SK-N-SH treated with all-trans-retinoic acid at 6 μM for 48 hours (cell line): Measurements from ENCODE around the gene MRGPRX2.

Source experiments
- ATAC-seq: fragments of 200-7000 bp; cut with Tn5 transposase; 3 replicates; pipeline ENCODE4 v1.9.1; 2020; ENCODE audit warnings: mild to moderate bottlenecking, moderate library complexity
- CREB5 ChIP-seq: fragments of 250-450 bp; sonication (Bioruptor Pico); IDR thresholded peaks from 2 replicates; pipeline ENCODE4 v1.5.1; 2020; ENCODE audit warnings: low read depth, mild to moderate bottlenecking, moderate library complexity
- CSDC2 ChIP-seq: fragments of 250-450 bp; sonication (Bioruptor Pico); IDR thresholded peaks from 2 replicates; pipeline ENCODE4 v1.5.0; 2020; ENCODE audit warnings: mild to moderate bottlenecking, moderate library complexity
- CSRNP3 ChIP-seq: fragments of 250-450 bp; sonication (Bioruptor Pico); IDR thresholded peaks from 2 replicates; pipeline ENCODE4 v1.5.1; 2021; ENCODE audit warnings: mild to moderate bottlenecking, moderate library complexity
- ESRRG ChIP-seq: fragments of 250-450 bp; sonication (Bioruptor Pico); IDR thresholded peaks from 2 replicates; pipeline ENCODE4 v1.6.1; 2021; ENCODE audit warnings: mild to moderate bottlenecking
- GLIS3 ChIP-seq: fragments of 250-450 bp; sonication (Bioruptor Pico); IDR thresholded peaks from 2 replicates; pipeline ENCODE4 v1.5.0; 2020; ENCODE audit warnings: mild to moderate bottlenecking, moderate library complexity
- ISL1 ChIP-seq: fragments of 250-450 bp; sonication (Bioruptor Pico); IDR thresholded peaks from 2 replicates; pipeline ENCODE4 v2.1.2; 2022; ENCODE audit warnings: mild to moderate bottlenecking, moderate library complexity
- POU6F1 ChIP-seq: fragments of 250-450 bp; sonication (Bioruptor Pico); IDR thresholded peaks from 2 replicates; pipeline ENCODE4 v1.8.0; 2021; ENCODE audit warnings: low read depth, mild to moderate bottlenecking, moderate library complexity, borderline replicate concordance
- PPARA ChIP-seq: fragments of 250-450 bp; sonication (Bioruptor Pico); IDR thresholded peaks from 2 replicates; pipeline ENCODE4 v1.5.0; 2020; ENCODE audit warnings: mild to moderate bottlenecking, borderline replicate concordance
- RARB ChIP-seq: fragments of 250-450 bp; sonication (Bioruptor Pico); IDR thresholded peaks from 2 replicates; pipeline ENCODE4 v1.8.0; 2021; ENCODE audit warnings: mild to moderate bottlenecking, moderate library complexity
- SNAI2 ChIP-seq: fragments of 250-450 bp; sonication (Bioruptor Pico); IDR thresholded peaks from 2 replicates; pipeline ENCODE4 v1.5.0; 2020; ENCODE audit warnings: mild to moderate bottlenecking, moderate library complexity
- TCF4 ChIP-seq: fragments of 250-450 bp; sonication (Bioruptor Pico); IDR thresholded peaks from 2 replicates; pipeline ENCODE4 v1.8.0; 2021; ENCODE audit warnings: mild to moderate bottlenecking, moderate library complexity, borderline replicate concordance
- TOX ChIP-seq: fragments of 250-450 bp; sonication (Bioruptor Pico); IDR thresholded peaks from 2 replicates; pipeline ENCODE4 v1.8.0; 2021; ENCODE audit warnings: mild to moderate bottlenecking, moderate library complexity, borderline replicate concordance
- TSHZ2 ChIP-seq: fragments of 250-450 bp; sonication (Bioruptor Pico); IDR thresholded peaks from 2 replicates; pipeline ENCODE4 v1.5.0; 2020; ENCODE audit warnings: mild to moderate bottlenecking, moderate library complexity
- ZFP3 ChIP-seq: fragments of 250-450 bp; sonication (Bioruptor Pico); IDR thresholded peaks from 2 replicates; pipeline ENCODE4 v1.5.0; 2020; ENCODE audit warnings: mild to moderate bottlenecking, moderate library complexity
- ZFP30 ChIP-seq: fragments of 450-650 bp; formaldehyde crosslinking; IDR thresholded peaks from 2 replicates; pipeline ENCODE4 v1.5.0; 2022; ENCODE audit warnings: mild to moderate bottlenecking, moderate library complexity
- ZNF565 ChIP-seq: fragments of 450-650 bp; formaldehyde crosslinking; conservative IDR thresholded peaks from 2 replicates; pipeline ENCODE4 v1.5.0; 2020; ENCODE audit warnings: low read depth, mild to moderate bottlenecking, moderate library complexity
- ZNF70 ChIP-seq: fragments of 450-650 bp; formaldehyde crosslinking; IDR thresholded peaks from 2 replicates; pipeline ENCODE4 v1.5.0; 2020; ENCODE audit warnings: mild to moderate bottlenecking, moderate library complexity
- ZNF8 ChIP-seq: fragments of 450-650 bp; formaldehyde crosslinking; IDR thresholded peaks from 2 replicates; pipeline ENCODE4 v1.5.0; 2020; ENCODE audit warnings: mild to moderate bottlenecking, moderate library complexity

The MRGPRX2 gene

GRCh38 chr11:19020831-19021230, 39.7 kb downstream of the MRGPRX2 start:
- no peak for TF ChIP-seq ESRRG
- no peak for TF ChIP-seq SNAI2 (CRISPR knock-in tag)
- TF ChIP-seq CREB5 (CRISPR knock-in tag) = no peak
- TF ChIP-seq CSRNP3 (CRISPR knock-in tag) = no peak
- no peak for TF ChIP-seq ISL1 (CRISPR knock-in tag)
- TF ChIP-seq CSDC2 (CRISPR knock-in tag) = no peak
- TF ChIP-seq TCF4 (CRISPR knock-in tag) = no peak
- no peak for TF ChIP-seq TOX (CRISPR knock-in tag)
- no peak for TF ChIP-seq ZNF565 (CRISPR knock-in tag)
- TF ChIP-seq TSHZ2 (CRISPR knock-in tag) = no peak
- TF ChIP-seq RARB (CRISPR knock-in tag) = no peak
- TF ChIP-seq ZNF70 (CRISPR knock-in tag) = no peak
- TF ChIP-seq POU6F1 (CRISPR knock-in tag) = no peak
- no peak for TF ChIP-seq ZNF8 (CRISPR knock-in tag)
- no peak for ATAC-seq

- ATAC-seq = no peak
- TF ChIP-seq POU6F1 (CRISPR knock-in tag) (no peak), CSRNP3 (CRISPR knock-in tag) (no peak), PPARA (CRISPR knock-in tag) (no peak), ISL1 (CRISPR knock-in tag) (no peak), ZNF8 (CRISPR knock-in tag) (no peak), ZNF565 (CRISPR knock-in tag) (no peak), ZFP3 (CRISPR knock-in tag) (no peak), CSDC2 (CRISPR knock-in tag) (no peak), ZNF70 (CRISPR knock-in tag) (no peak), TSHZ2 (CRISPR knock-in tag) (no peak), TOX (CRISPR knock-in tag) (no peak), ZFP30 (CRISPR knock-in tag) (no peak), SNAI2 (CRISPR knock-in tag) (no peak), TCF4 (CRISPR knock-in tag) (no peak), GLIS3 (CRISPR knock-in tag) (no peak)
Observed at GRCh38 chr11:19018901-19019300, 41.6 kb downstream of the MRGPRX2 start.
